GM21723 (cell line): ENCODE data around the gene CHST11.
"Not testable (repeated sequence)": the region's sequence is repeated elsewhere in the genome, so short reads cannot be mapped to it uniquely, and the experiment has no call there.

ENCODE experiments used
- ATAC-seq: cut with Tn5 transposase; IDR thresholded peaks from one replicate; pipeline ENCODE4 v1.9.1; 2021; ENCODE audit warnings: mild to moderate bottlenecking, moderate library complexity; ENCODE audit not compliant: unreplicated experiment

The CHST11 gene

GRCh38 chr12:104522985-104523722 lies 66.4 kb downstream of the CHST11 start:
- ATAC-seq = no peak

DNA sequence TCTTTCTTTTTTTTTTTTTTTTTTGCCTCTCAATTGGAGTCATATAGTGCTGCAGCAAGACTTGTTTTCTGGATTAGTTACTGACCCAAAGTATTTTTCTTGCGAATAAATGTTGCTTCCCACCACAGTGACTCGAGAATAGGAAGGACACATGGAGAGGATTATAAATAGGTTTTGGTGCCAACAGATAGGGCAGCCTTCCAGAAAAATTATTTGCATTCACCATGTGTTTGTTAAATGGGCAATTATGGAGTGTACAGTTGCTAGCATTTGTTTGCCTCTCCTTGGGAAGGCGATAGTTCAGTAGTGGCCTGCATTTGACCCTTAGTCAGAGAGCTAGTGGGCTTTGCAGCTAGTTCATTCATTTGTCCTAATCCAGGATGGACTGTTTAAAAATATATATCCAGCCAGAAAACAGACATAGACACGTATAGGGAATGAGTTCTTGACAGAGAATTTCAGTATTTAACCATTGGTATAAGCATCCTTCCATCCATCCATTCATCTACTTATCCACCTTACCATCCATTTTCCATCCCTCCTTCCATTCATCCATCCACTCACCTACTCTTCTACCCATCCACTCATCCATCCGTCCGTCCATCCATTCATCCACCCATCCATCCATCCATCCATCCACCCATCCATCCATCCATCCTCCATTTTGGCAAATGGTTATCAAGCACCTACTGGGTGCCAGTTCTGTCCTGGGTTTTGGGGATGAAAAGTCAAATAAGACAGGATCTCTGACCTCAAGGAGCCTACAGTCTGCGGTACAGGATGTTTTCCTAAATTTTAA lies 67.5 kb downstream of the CHST11 start:
- ATAC-seq = no peak

DNA sequence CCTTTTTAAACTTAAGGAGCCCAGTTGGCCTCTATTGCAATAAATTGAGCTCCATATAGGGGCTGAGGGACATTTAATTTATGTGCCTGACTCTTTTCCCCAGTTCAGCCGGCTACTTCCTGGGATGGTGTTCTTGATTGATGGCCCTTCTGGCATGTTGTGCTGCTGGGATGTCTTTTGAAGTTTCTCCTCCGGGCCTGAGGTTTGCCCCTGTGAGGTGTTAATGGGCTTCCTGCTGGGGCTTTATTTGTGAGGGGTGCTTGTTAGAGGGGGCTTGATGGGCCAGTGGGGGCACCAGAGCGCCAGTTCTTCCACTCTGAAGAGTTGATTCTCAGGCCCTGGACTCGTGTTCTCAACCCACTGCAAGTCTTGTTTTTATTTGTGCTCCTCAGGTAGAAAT lies 69.6 kb downstream of the CHST11 start:
- ATAC-seq = no peak

- no peak for ATAC-seq
These were observed 70.0 kb downstream of the CHST11 start for GRCh38 chr12:104526751-104527150.

DNA sequence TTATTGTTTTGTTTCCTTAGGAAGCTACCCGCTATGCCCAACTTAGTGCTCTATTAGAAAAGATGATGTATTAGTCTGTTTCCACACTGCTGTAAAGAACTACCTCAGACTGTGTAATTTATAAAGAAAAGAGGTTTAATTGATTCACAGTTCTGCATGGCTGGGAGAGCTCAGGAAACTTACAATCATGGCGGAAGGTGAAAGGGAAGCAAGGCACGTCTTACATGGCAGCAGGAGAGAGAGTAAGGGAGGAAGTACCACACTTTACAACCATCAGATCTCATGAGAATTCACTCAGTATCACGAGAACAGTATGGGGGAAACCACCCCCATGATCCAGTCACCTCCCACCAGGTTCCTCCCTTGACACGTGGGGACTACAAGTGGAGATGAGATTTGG lies 70.9 kb downstream of the CHST11 start:
- ATAC-seq = not testable (repeated sequence)

- no peak for ATAC-seq
These were observed 72.6 kb downstream of the CHST11 start for GRCh38 chr12:104529130-104529874.

DNA sequence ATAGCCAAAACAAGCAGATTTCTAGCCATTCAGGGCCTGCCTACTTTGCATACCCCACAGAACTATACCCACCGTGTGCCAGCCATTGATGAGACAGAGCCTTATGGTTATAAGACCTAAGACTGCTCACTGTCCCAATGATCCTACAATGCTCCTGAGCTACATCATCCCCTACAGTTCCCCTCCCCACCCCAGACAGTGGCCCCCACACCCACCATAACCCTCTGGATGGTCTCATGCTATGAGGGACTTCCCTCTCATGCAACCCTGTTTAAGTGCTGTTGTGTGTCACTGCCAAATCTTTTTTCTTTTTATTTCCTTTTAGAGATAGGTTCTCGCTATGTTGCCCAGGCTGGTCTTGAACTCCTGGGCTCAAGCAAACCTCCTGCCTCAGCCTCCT lies 75.9 kb downstream of the CHST11 start:
- ATAC-seq = no peak

DNA sequence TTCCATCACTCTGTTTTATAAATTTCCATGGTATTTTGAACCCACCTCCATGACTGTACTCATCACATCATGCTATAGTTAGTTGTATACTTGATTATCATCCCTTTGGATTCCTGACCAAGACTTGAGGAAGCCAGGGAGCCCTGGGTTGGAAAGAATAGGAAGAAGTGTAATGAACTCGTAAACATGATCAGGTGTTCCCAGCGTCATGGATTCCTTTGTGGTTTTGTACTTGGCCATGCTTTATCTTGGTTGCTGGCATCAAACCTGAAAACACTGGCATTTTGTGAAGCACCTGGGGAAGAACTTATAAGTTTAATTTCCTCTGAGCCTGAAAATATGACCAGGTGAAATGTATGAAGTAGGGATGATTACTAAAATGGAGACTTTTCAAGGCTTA lies 76.4 kb downstream of the CHST11 start:
- ATAC-seq = no peak

GRCh38 chr12:104534162-104534856 lies 77.6 kb downstream of the CHST11 start:
- no peak for ATAC-seq

GRCh38 chr12:104534857-104535248 lies 78.1 kb downstream of the CHST11 start:
- ATAC-seq = no peak

DNA sequence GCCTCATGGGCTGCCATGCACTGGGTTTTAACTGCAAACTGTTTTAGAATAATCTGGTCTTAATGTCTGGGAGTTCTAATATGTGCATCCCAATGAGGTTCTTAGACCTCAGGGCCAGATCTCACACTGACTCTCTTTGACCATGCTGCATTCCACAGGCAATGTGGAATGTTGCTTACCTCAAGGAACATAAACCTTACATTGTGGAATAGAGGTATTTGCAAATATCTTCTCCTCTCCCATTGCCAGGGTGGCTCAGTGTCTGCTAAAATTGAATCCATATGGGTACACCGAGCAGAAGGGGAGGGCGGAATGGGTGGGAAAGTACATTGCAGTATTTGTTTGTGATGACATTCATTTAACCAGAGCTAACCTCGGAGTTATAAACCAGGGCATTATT lies 78.6 kb downstream of the CHST11 start:
- ATAC-seq = no peak

DNA sequence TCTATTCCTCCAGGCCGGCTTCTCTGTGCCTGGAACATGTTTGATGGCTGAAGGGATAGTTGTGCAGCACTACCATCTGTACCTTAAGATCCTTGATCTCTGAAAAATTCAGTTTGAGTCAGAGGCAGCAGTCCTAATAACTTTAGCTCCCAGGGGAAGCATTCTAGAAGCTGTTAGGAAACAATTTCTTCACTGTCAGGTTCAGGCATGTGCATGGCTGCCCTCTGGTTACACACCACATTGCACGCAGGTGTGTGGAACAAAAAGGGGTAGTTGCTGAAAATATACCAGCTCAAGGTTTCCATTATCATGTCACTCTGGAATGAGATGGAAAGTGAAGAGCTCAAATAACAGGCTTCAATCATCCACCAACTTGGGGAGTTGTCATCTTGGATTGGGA lies 80.1 kb downstream of the CHST11 start:
- no peak for ATAC-seq

DNA sequence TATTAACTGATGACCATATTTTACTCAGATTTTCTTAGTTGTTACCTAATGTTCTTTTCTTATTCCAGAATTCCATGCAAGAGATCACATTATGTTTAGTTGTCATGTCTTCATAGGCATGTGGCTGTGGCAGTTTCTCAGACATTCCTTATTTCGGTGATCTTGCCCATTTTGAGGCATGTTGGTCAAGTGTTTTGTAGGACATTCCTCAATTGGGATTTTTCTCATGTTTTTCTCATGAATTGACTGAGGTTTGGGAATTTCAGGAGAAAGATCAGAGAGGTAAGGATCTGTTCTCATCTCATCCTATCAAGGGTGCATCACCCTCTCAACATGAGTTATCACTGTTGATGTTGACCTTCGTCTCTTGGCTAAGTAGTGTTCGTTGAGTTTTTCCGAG lies 81.3 kb downstream of the CHST11 start:
- ATAC-seq = no peak

DNA sequence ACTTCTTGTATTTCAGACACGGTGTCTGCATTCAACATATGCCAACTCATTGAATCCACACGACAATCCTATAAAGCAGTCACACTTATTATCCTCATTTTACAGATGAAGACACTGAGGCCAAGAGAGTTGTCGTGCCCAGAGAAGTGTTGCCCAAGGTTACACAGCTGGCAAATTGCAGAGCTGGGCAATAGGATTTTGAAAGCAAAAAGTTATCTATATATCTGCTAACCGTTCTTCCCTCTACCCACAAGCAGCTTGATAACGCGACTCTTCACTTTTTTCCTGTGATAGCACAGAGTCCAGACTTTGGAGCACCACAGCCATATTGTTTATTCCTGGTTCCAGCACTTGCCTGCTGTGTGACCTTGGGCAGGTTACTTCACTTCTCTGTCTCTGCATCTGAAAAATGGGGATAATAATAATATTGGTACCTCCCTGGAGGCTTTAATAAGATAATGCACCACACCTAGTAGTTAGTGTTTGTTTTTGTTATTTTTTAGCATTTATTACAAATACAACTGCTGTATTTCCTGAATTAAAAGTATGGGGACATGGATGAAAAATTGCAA lies 82.2 kb downstream of the CHST11 start:
- no peak for ATAC-seq

GRCh38 chr12:104544836-104545235 lies 88.1 kb downstream of the CHST11 start:
- ATAC-seq = no peak

DNA sequence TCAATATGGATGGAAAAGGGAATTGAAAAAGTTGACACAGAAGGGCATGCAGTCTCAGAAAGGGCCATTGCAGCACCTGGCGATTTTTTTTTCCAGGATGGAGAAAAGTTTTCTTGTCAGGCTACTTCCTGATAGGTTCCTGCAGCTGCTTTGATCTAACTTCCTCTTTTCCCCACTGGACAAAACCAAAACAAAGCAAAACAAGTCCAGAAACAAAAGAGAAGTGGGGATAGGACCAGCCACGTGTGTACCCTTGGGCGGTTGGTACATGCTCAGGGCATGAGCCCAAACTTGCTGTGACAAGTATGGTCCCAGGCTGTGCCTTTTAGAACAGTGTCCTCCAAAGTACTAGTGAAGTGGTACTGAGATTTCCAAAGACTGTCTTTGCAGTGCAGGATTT lies 89.8 kb downstream of the CHST11 start:
- ATAC-seq = no peak

DNA sequence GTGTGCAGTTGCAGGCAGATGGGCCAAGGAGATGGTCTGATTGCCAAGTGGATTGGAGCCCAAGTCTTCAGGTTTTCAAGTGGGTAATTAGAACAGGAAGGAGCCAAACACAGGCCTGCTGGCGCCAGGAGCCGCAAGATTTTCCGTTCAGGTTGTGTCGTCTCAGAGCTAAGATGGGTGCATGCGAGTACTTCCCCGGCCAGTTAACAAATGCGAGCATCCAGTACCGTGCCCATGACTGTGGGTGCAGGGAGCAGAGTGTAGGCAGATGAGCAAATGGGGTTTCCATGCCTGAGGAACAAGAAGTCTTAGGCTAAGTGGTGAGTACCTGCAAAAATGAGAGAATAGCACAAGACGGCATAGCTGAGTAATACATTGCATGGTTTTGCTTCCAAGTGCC lies 90.5 kb downstream of the CHST11 start:
- ATAC-seq = no peak

DNA sequence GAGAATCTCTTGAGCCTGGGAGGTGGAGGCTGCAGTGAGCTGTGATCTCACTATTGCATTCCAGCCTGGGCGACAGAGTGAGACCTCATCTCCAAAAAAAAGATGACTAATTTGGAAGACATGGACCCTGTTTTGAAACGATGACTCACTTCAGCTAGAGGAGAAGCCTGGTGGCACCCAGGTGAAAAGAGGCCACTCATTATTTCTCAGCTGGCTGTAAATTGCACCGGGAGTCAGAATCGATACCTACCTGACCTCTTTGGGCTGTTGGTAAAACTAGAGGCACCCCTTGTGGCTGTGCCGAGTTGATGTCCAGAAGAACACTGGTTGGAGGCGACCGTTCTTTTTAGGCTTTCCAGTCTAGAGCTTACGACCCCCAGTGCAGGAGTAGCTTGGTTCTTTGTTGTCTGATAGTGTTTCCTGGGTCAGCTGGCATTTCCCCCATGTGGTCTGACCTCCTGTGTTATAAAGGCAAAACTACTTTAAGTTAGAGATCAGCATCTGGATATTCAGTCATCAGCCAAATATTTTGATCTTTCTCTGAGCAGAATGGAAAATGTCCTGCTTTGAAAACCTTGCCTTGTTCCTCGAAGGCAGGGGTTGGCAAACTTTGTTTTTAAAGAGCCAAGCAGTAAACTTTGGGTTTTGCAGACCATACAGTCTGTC lies 93.2 kb downstream of the CHST11 start:
- ATAC-seq = no peak

GRCh38 chr12:104551313-104551931 lies 94.7 kb downstream of the CHST11 start:
- ATAC-seq = no peak

DNA sequence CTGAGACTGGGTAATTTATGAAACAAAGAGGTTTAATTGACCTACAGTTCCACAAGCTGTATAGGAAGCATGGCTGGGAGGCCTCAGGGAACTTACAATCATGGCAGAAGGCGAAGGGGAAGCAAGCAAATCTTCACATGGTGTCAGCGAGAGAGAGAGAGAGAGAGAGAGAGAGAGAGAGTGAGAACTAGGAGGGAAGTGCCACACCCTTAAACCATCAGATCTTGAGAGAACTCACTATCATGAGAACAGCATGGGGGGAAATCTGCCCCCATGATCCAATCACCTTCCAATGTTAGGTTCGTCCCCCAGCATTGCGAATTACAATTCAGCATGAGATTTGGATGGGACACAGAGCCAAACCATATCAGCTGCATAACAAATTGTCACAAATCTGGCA lies 96.7 kb downstream of the CHST11 start:
- ATAC-seq = no peak
